ENCODE results near the gene OR6F1. TPM values are rescaled to one million over a fixed set of nuclear protein-coding genes. Genes with fewer than 3 reads are reported as not detected.

Gene OR6F1
- total RNA-seq, 1 experiment from 2014 or later = not detected

GRCh38 chr1:247740721-247741120 is 24.3 kb upstream of the OR6F1 start:
- no peak for DNase-seq (ENCODE audit: low read depth, low spot score)
- H3K9me3 ChIP-seq (ENCODE audit: control insufficient read depth in 1 of 2, insufficient read depth in 1 of 2, low read depth in 1 of 2, low read length in 2 of 2) = peaks cover 4 to 22% of the 10 kb centered on the region in 2 experiments; a peak in 2 of 4 replicates
- intact Hi-C loops (cut with micrococcal nuclease) = no loop called here

DNA sequence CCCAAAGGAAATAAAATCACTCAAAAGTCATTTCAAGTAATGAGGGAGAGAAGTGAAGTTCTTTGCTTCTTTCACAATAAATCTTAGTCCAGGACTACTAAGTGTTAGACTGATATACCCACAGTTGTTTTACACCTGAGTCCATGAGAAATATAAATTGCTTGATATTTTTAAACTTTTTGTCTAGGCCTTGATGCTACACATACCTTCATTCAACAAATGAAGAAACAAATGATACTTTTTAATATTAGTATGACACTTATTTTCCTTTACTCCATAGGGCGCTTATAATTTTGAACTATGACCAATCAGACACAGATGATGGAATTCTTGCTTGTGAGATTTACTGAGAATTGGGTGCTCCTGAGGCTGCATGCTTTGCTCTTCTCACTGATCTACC is 21.9 kb upstream of the OR6F1 start, which contains the start of gene OR14K1:
TSS of gene OR14K1 (plus strand) at position 301 of the 400 bp plus-strand sequence. CDS start at position 301, 0 bp downstream.
- POLR2A ChIA-PET = no interaction called here
- no TSS peak for BruUV-seq (replicated peaks)
- intact Hi-C loops (cut with micrococcal nuclease) = no loop called here
- DNase-seq (ENCODE audit: low read depth, low spot score) = no peak
- CTCF ChIA-PET = no interaction called here
- no peak within 1 kb of the TSS for H3K4me2 ChIP-seq (ENCODE audit: low read length)
- H3K4me3 ChIP-seq (replicated peaks in 1 of 2; ENCODE audit: low read depth in 1 of 2, low read length in 2 of 2) = no peak within 1 kb of the TSS
- no peaks in the 10 kb centered on the region for H3K9me2 ChIP-seq (ENCODE audit: insufficient read depth)
- H3K4me1 ChIP-seq (ENCODE audit: control insufficient read depth in 1 of 2, insufficient read depth in 2 of 2, low read length in 2 of 2) = no peaks in the 10 kb centered on the region
- no peak within 1 kb of the TSS for H3K27ac ChIP-seq (ENCODE audit: low read depth, low read length)
- no peaks in the 10 kb centered on the region for H3K36me3 ChIP-seq (ENCODE audit: control insufficient read depth in 1 of 2, insufficient read depth in 2 of 2, low read length in 2 of 2)
- no peaks in the 10 kb centered on the region for H3K27me3 ChIP-seq (ENCODE audit: insufficient read depth, low read length)
- H4K20me1 ChIP-seq (ENCODE audit: insufficient read depth) = no peaks in the 10 kb centered on the region
- no peak for ATAC-seq
- RAD21 ChIA-PET (ENCODE audit: low non-redundant PET in 1 of 2, low total read pairs in 2 of 2, uncharacterized antibody in 2 of 2, unreplicated experiment in 2 of 2) = no interaction called here
- no peak within 1 kb of the TSS for H2AFZ ChIP-seq (ENCODE audit: low read depth, low read length, poor library complexity, severe bottlenecking)
- TF ChIP-seq CTCF (IDR thresholded peaks at IDR 0.05 in 2 of 3, conservative IDR thresholded peaks at IDR 0.05 in 1 of 3; ENCODE audit: borderline replicate concordance in 1 of 3, insufficient read depth in 1 of 3, low read depth in 2 of 3, low read length in 2 of 3) = no peak
- H3K9ac ChIP-seq (ENCODE audit: low read length) = no peak within 1 kb of the TSS
- H3K9me3 ChIP-seq (ENCODE audit: control insufficient read depth in 1 of 2, insufficient read depth in 1 of 2, low read depth in 1 of 2, low read length in 2 of 2) = peaks cover 14 to 29% of the 10 kb centered on the region in 2 experiments; a peak in 2 of 4 replicates
- H3K79me2 ChIP-seq (ENCODE audit: insufficient read depth, low read length) = no peaks in the 10 kb centered on the region

More at GRCh38 chr1:247740721-247741120, 24.3 kb upstream of the OR6F1 start:
- ATAC-seq = no peak
- Histone ChIP-seq H3K36me3 (ENCODE audit: control insufficient read depth in 1 of 2, insufficient read depth in 2 of 2, low read length in 2 of 2) (no peaks in the 10 kb centered on the region), H2AFZ (ENCODE audit: low read depth, low read length, poor library complexity, severe bottlenecking) (no peak overlapping the region), H4K20me1 (ENCODE audit: insufficient read depth) (no peaks in the 10 kb centered on the region), H3K79me2 (ENCODE audit: insufficient read depth, low read length) (no peaks in the 10 kb centered on the region), H3K9me2 (ENCODE audit: insufficient read depth) (no peaks in the 10 kb centered on the region), H3K4me2 (ENCODE audit: low read length) (no peak overlapping the region), H3K9ac (ENCODE audit: low read length) (no peak overlapping the region), H3K27ac (ENCODE audit: low read depth, low read length) (no peak overlapping the region), H3K4me1 (ENCODE audit: control insufficient read depth in 1 of 2, insufficient read depth in 2 of 2, low read length in 2 of 2) (no peaks in the 10 kb centered on the region), H3K4me3 (replicated peaks in 1 of 2; ENCODE audit: low read depth in 1 of 2, low read length in 2 of 2) (no peak overlapping the region), H3K27me3 (ENCODE audit: insufficient read depth, low read length) (no peaks in the 10 kb centered on the region)
- RAD21 ChIA-PET (ENCODE audit: low non-redundant PET in 1 of 2, low total read pairs in 2 of 2, uncharacterized antibody in 2 of 2, unreplicated experiment in 2 of 2) = no interaction called here
- CTCF ChIA-PET = no interaction called here
- no TSS peak for BruUV-seq (replicated peaks)
- TF ChIP-seq TCF7L2 (IDR thresholded peaks at IDR 0.05; ENCODE audit: borderline replicate concordance, extremely low read depth, insufficient read depth, insufficient read length) = no peak
- TF ChIP-seq CBX3 (IDR thresholded peaks at IDR 0.05; ENCODE audit: low read depth) = no peak
- no peak for TF ChIP-seq EZH2 (IDR thresholded peaks at IDR 0.05)
- no peak for TF ChIP-seq EGR1 (IDR thresholded peaks at IDR 0.05; ENCODE audit: low read depth)
- no peak for TF ChIP-seq ZFX (IDR thresholded peaks at IDR 0.05)
- no peak for TF ChIP-seq FOSL1 (IDR thresholded peaks at IDR 0.05; ENCODE audit: low read depth)
- POLR2A ChIA-PET = no interaction called here

Data from HCT116 (cell line).